NB4 (cell line): ENCODE data around the gene COL4A5.
"Not testable (repeated sequence)": the region's sequence is repeated elsewhere in the genome, so short reads cannot be mapped to it uniquely, and the experiment has no call there.

ENCODE experiments used
- DNase-seq: peaks from one replicate; pipeline ENCODE4 v3.0.0; 2010; ENCODE audit warnings: low read depth
- H3K4me3 ChIP-seq: one replicate; pipeline ENCODE4 v1.5.1; 2011; ENCODE audit warnings: mild to moderate bottlenecking, low read depth, low read length, moderate library complexity
- CTCF ChIP-seq: IDR thresholded peaks from one replicate; pipeline ENCODE4 v1.5.1; 2012; ENCODE audit warnings: low read depth, low read length
- MAX ChIP-seq: IDR thresholded peaks from 2 replicates; pipeline ENCODE4 v1.6.1; 2011; ENCODE audit warnings: low read depth, low read length
- MYC ChIP-seq: IDR thresholded peaks from 2 replicates; pipeline ENCODE4 v1.6.1; 2011; ENCODE audit warnings: low read depth, low read length
- POLR2A ChIP-seq: IDR thresholded peaks from 2 replicates; pipeline ENCODE4 v1.6.1; 2011; ENCODE audit warnings: mild to moderate bottlenecking; ENCODE audit not compliant: insufficient read length; ENCODE audit errors: extremely low read depth

Gene COL4A5

GRCh38 chrX:108439426-108439942 lies at the start of gene COL4A5:
Gene COL4A5 (plus strand): TSS chrX:108439838. CDS start chrX:108440126, 288 bp downstream.
- peak; percentile 53 for DNase-seq
- TF ChIP-seq MAX (no peak), POLR2A (no peak), CTCF (no peak), MYC (no peak)
- H3K4me3 ChIP-seq: peak within 1 kb of the TSS; percentile 40

- H3K4me3 ChIP-seq, DNase-seq: not testable (repeated sequence)
Observed at GRCh38 chrX:108390976-108391717, 48.5 kb upstream of the COL4A5 start.

- no peak overlapping the region for H3K4me3 ChIP-seq
- no peak for TF ChIP-seq MYC
- DNase-seq: no peak
Observed at GRCh38 chrX:108396188-108396891, 43.3 kb upstream of the COL4A5 start.

- DNase-seq: no peak
- TF ChIP-seq MYC (no peak), MAX (no peak), POLR2A (no peak), CTCF (no peak)
- no peak overlapping the region for H3K4me3 ChIP-seq
Observed at GRCh38 chrX:108396986-108397385, 42.7 kb upstream of the COL4A5 start.

GRCh38 chrX:108397627-108398391 lies 41.8 kb upstream of the COL4A5 start:
- DNase-seq: no peak
- TF ChIP-seq CTCF (no peak), MAX (no peak), POLR2A (no peak), MYC (no peak)
- no peak overlapping the region for H3K4me3 ChIP-seq

GRCh38 chrX:108399418-108400165 lies 40.0 kb upstream of the COL4A5 start:
- TF ChIP-seq POLR2A (no peak), MYC (no peak), MAX (no peak), CTCF (no peak)
- DNase-seq: no peak

More at GRCh38 chrX:108399418-108400165, 40.0 kb upstream of the COL4A5 start:
- no peak overlapping the region for H3K4me3 ChIP-seq
